SK-N-SH (cell line): Measurements from ENCODE around the gene IL5.

ENCODE experiments used
- EZH2phosphoT487 ChIP-seq: fragments of 200-600 bp; sonication (generic); IDR thresholded peaks from 2 replicates; pipeline ENCODE4 v1.6.1; 2017; ENCODE audit warnings: low read depth, mixed run types, mild to moderate bottlenecking, antibody characterized with exemption, moderate library complexity, borderline replicate concordance
- GABPA ChIP-seq: IDR thresholded peaks from 2 replicates; pipeline ENCODE4 v1.4.0; 2012; ENCODE audit warnings: low read depth, mild to moderate bottlenecking
- NRF1 ChIP-seq: IDR thresholded peaks from 2 replicates; pipeline ENCODE4 v1.6.1; 2012; ENCODE audit warnings: low read depth, mild to moderate bottlenecking, low read length
- TCF12 ChIP-seq: IDR thresholded peaks from 2 replicates; pipeline ENCODE4 v1.4.0; 2012
- USF2 ChIP-seq: fragments of 150-350 bp; IDR thresholded peaks from 2 replicates; pipeline ENCODE4 v1.6.1; 2017; ENCODE audit warnings: antibody characterized with exemption, low read length, low read depth, borderline replicate concordance
- ZBTB33 ChIP-seq: IDR thresholded peaks from 2 replicates; pipeline ENCODE4 v1.4.0; 2012; ENCODE audit warnings: low read depth, borderline replicate concordance
- TF ChIP-seq, protein P1 (sequence below): fragments of 200-600 bp; sonication (generic); IDR thresholded peaks from 2 replicates; pipeline ENCODE4 v1.6.1; 2017; ENCODE audit warnings: antibody characterized with exemption, mild to moderate bottlenecking, moderate library complexity
- TF ChIP-seq, protein P2 (sequence below): IDR thresholded peaks from 2 replicates; pipeline ENCODE4 v1.4.0; 2012; ENCODE audit warnings: low read depth

GRCh38 chr5:132540764-132541163 lies 2.6 kb downstream of the IL5 start:
- TF ChIP-seq EZH2phosphoT487: no peak
- no peak for TF ChIP-seq NRF1
- TF ChIP-seq, protein P1, sequence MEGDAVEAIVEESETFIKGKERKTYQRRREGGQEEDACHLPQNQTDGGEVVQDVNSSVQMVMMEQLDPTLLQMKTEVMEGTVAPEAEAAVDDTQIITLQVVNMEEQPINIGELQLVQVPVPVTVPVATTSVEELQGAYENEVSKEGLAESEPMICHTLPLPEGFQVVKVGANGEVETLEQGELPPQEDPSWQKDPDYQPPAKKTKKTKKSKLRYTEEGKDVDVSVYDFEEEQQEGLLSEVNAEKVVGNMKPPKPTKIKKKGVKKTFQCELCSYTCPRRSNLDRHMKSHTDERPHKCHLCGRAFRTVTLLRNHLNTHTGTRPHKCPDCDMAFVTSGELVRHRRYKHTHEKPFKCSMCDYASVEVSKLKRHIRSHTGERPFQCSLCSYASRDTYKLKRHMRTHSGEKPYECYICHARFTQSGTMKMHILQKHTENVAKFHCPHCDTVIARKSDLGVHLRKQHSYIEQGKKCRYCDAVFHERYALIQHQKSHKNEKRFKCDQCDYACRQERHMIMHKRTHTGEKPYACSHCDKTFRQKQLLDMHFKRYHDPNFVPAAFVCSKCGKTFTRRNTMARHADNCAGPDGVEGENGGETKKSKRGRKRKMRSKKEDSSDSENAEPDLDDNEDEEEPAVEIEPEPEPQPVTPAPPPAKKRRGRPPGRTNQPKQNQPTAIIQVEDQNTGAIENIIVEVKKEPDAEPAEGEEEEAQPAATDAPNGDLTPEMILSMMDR: no peak
- TF ChIP-seq, protein P2, sequence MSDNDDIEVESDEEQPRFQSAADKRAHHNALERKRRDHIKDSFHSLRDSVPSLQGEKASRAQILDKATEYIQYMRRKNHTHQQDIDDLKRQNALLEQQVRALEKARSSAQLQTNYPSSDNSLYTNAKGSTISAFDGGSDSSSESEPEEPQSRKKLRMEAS: no peak
- TF ChIP-seq GABPA: no peak
- TF ChIP-seq TCF12: no peak
- TF ChIP-seq ZBTB33: no peak
- TF ChIP-seq USF2: no peak
